ENCODE results near the gene RNASE11.
"Not testable (repeated sequence)": the region's sequence is repeated elsewhere in the genome, so short reads cannot be mapped to it uniquely, and the experiment has no call there.

Gene RNASE11

GRCh38 chr14:20601522-20601921 lies 13.7 kb upstream of the RNASE11 start:
- Histone ChIP-seq H2AFZ (ENCODE audit: low read depth, low read length, severe bottlenecking) (no peak overlapping the region), H3K79me2 (ENCODE audit: insufficient read depth, low read length) (no peaks in the 10 kb centered on the region), H3K4me2 (ENCODE audit: low read depth, low read length, poor library complexity, severe bottlenecking) (no peak overlapping the region), H4K20me1 (ENCODE audit: low read depth, low read length) (no peaks in the 10 kb centered on the region), H3F3A (ENCODE audit: insufficient read depth) (no peaks in the 10 kb centered on the region), H3K27me3 (ENCODE audit: low read length) (no peaks in the 10 kb centered on the region), H3K9ac (ENCODE audit: low read length) (no peak overlapping the region), H3K9me2 (replicated peaks; ENCODE audit: insufficient read depth, low read length) (no peaks in the 10 kb centered on the region), H3K9me3 (ENCODE audit: insufficient read depth, low read length) (no peaks in the 10 kb centered on the region), H3K27ac (ENCODE audit: low read depth, low read length) (no peak overlapping the region), H3K36me3 (ENCODE audit: low read length) (no peaks in the 10 kb centered on the region), H3K4me3 (ENCODE audit: insufficient read depth, low read length, poor library complexity, severe bottlenecking) (no peak overlapping the region)
- TF ChIP-seq EZH2phosphoT487 (conservative IDR thresholded peaks at IDR 0.05; ENCODE audit: low read length) (no peak), CTCF (IDR thresholded peaks at IDR 0.05; ENCODE audit: insufficient read depth, low read length, poor library complexity, severe bottlenecking) (no peak)

- no peaks in the 10 kb centered on the region for H3K36me3 ChIP-seq (ENCODE audit: low read length)
- H3K79me2 ChIP-seq (ENCODE audit: insufficient read depth, low read length): no peaks in the 10 kb centered on the region
- TF ChIP-seq EZH2phosphoT487 (conservative IDR thresholded peaks at IDR 0.05; ENCODE audit: low read length) (no peak), CTCF (IDR thresholded peaks at IDR 0.05; ENCODE audit: insufficient read depth, low read length, poor library complexity, severe bottlenecking) (no peak)
- H3K4me2 ChIP-seq (ENCODE audit: low read depth, low read length, poor library complexity, severe bottlenecking): no peak overlapping the region
- no peak overlapping the region for H2AFZ ChIP-seq (ENCODE audit: low read depth, low read length, severe bottlenecking)
- no peak overlapping the region for H3K9ac ChIP-seq (ENCODE audit: low read length)
- no peak overlapping the region for H3K4me3 ChIP-seq (ENCODE audit: insufficient read depth, low read length, poor library complexity, severe bottlenecking)
- H3F3A ChIP-seq (ENCODE audit: insufficient read depth): no peaks in the 10 kb centered on the region
- H3K9me3 ChIP-seq (ENCODE audit: insufficient read depth, low read length): no peaks in the 10 kb centered on the region
- no peaks in the 10 kb centered on the region for H3K9me2 ChIP-seq (replicated peaks; ENCODE audit: insufficient read depth, low read length)
- no peak overlapping the region for H3K27ac ChIP-seq (ENCODE audit: low read depth, low read length)
- no peaks in the 10 kb centered on the region for H4K20me1 ChIP-seq (ENCODE audit: low read depth, low read length)
- no peaks in the 10 kb centered on the region for H3K27me3 ChIP-seq (ENCODE audit: low read length)
These were observed 9.3 kb upstream of the RNASE11 start for GRCh38 chr14:20597108-20597507.

GRCh38 chr14:20595726-20596125 lies 7.9 kb upstream of the RNASE11 start:
- H3K4me2 ChIP-seq (ENCODE audit: low read depth, low read length, poor library complexity, severe bottlenecking); H3K27ac ChIP-seq (ENCODE audit: low read depth, low read length); H3F3A ChIP-seq (ENCODE audit: insufficient read depth); H3K9ac ChIP-seq (ENCODE audit: low read length); H3K9me3 ChIP-seq (ENCODE audit: insufficient read depth, low read length); H3K27me3 ChIP-seq (ENCODE audit: low read length); H3K79me2 ChIP-seq (ENCODE audit: insufficient read depth, low read length); H3K9me2 ChIP-seq (replicated peaks; ENCODE audit: insufficient read depth, low read length); H4K20me1 ChIP-seq (ENCODE audit: low read depth, low read length); H3K4me3 ChIP-seq (ENCODE audit: insufficient read depth, low read length, poor library complexity, severe bottlenecking); H3K36me3 ChIP-seq (ENCODE audit: low read length); H2AFZ ChIP-seq (ENCODE audit: low read depth, low read length, severe bottlenecking): not testable (repeated sequence)

GRCh38 chr14:20592574-20592973 lies 4.8 kb upstream of the RNASE11 start:
- Histone ChIP-seq H3K79me2 (ENCODE audit: insufficient read depth, low read length) (no peaks in the 10 kb centered on the region), H3K9me2 (replicated peaks; ENCODE audit: insufficient read depth, low read length) (no peaks in the 10 kb centered on the region), H4K20me1 (ENCODE audit: low read depth, low read length) (no peaks in the 10 kb centered on the region), H2AFZ (ENCODE audit: low read depth, low read length, severe bottlenecking) (no peak overlapping the region), H3F3A (ENCODE audit: insufficient read depth) (no peaks in the 10 kb centered on the region), H3K9ac (ENCODE audit: low read length) (no peak overlapping the region), H3K27me3 (ENCODE audit: low read length) (no peaks in the 10 kb centered on the region), H3K36me3 (ENCODE audit: low read length) (no peaks in the 10 kb centered on the region), H3K4me3 (ENCODE audit: insufficient read depth, low read length, poor library complexity, severe bottlenecking) (no peak overlapping the region), H3K27ac (ENCODE audit: low read depth, low read length) (no peak overlapping the region), H3K4me2 (ENCODE audit: low read depth, low read length, poor library complexity, severe bottlenecking) (no peak overlapping the region), H3K9me3 (ENCODE audit: insufficient read depth, low read length) (no peaks in the 10 kb centered on the region)
- no peak for TF ChIP-seq CTCF (IDR thresholded peaks at IDR 0.05; ENCODE audit: insufficient read depth, low read length, poor library complexity, severe bottlenecking)
- no peak for TF ChIP-seq EZH2phosphoT487 (conservative IDR thresholded peaks at IDR 0.05; ENCODE audit: low read length)
